Astrocyte (in vitro differentiated cells and primary cell): ENCODE measurements around the gene PSMD14. TPM values are rescaled to one million over a fixed set of nuclear protein-coding genes. Genes with fewer than 3 reads are reported as not detected.

Source experiments
- DNase-seq: peaks from one replicate; pipeline ENCODE4 v3.0.0-alpha.2; 2010; ENCODE audit warnings: low read depth
- FAIRE-seq: peaks from 2 replicates; lab custom pipeline; 2011; peaks lifted over from hg19 to GRCh38; lab: Jason Lieb, UNC
- H2AFZ ChIP-seq: 2 replicates; pipeline ENCODE4 v1.6.0; 2012; ENCODE audit warnings: low read depth, low read length, inconsistent platforms
- H3K27ac ChIP-seq: 2 replicates; pipeline ENCODE4 v1.5.1; 2011; ENCODE audit warnings: low read depth, low read length, inconsistent platforms
- H3K27me3 ChIP-seq: 2 replicates; pipeline ENCODE4 v1.6.0; 2011; ENCODE audit warnings: low read length, inconsistent platforms; ENCODE audit not compliant: insufficient read depth
- H3K36me3 ChIP-seq: 2 replicates; pipeline ENCODE4 v1.5.1; 2011; ENCODE audit warnings: low read length, inconsistent platforms; ENCODE audit not compliant: insufficient read depth
- H3K4me1 ChIP-seq: 2 replicates; pipeline ENCODE4 v1.5.1; 2011; ENCODE audit warnings: low read length, inconsistent platforms; ENCODE audit not compliant: insufficient read depth
- H3K4me2 ChIP-seq: 2 replicates; pipeline ENCODE4 v1.6.0; 2012; ENCODE audit warnings: low read length, inconsistent platforms
- H3K4me3 ChIP-seq: 2 replicates; pipeline ENCODE4 v1.5.1; 2011; ENCODE audit warnings: low read depth, mild to moderate bottlenecking, low read length, inconsistent platforms; ENCODE audit not compliant: insufficient read depth
- H3K79me2 ChIP-seq: 2 replicates; pipeline ENCODE4 v1.6.0; 2012; ENCODE audit warnings: mild to moderate bottlenecking, low read length, inconsistent platforms; ENCODE audit not compliant: insufficient read depth
- H3K9ac ChIP-seq: 2 replicates; pipeline ENCODE4 v1.6.0; 2012; ENCODE audit warnings: mild to moderate bottlenecking, low read length, inconsistent platforms
- H3K9me3 ChIP-seq: 2 replicates; pipeline ENCODE4 v1.5.1; 2012; ENCODE audit warnings: low read depth, mild to moderate bottlenecking, low read length, inconsistent platforms; ENCODE audit not compliant: insufficient read depth
- H4K20me1 ChIP-seq: 2 replicates; pipeline ENCODE4 v1.6.0; 2012; ENCODE audit warnings: low read length, inconsistent platforms; ENCODE audit not compliant: insufficient read depth
- H3K27ac Mint-ChIP-seq: one replicate; pipeline ENCODE4 v1.8.0; 2021; ENCODE audit warnings: mild to moderate bottlenecking, mixed read lengths; ENCODE audit not compliant: unreplicated experiment
- H3K27me3 Mint-ChIP-seq: one replicate; pipeline ENCODE4 v1.8.0; 2021; ENCODE audit warnings: low read depth, mixed read lengths; ENCODE audit not compliant: unreplicated experiment
- H3K36me3 Mint-ChIP-seq: one replicate; pipeline ENCODE4 v1.8.0; 2021; ENCODE audit warnings: low read depth, mixed read lengths; ENCODE audit not compliant: unreplicated experiment
- H3K4me1 Mint-ChIP-seq: one replicate; pipeline ENCODE4 v1.8.0; 2021; ENCODE audit warnings: low read depth, mixed read lengths; ENCODE audit not compliant: unreplicated experiment
- H3K4me3 Mint-ChIP-seq: one replicate; pipeline ENCODE4 v1.8.0; 2021; ENCODE audit warnings: mild to moderate bottlenecking, moderate library complexity, mixed read lengths; ENCODE audit not compliant: unreplicated experiment
- H3K9me3 Mint-ChIP-seq: one replicate; pipeline ENCODE4 v1.8.0; 2021; ENCODE audit warnings: mild to moderate bottlenecking, mixed read lengths; ENCODE audit not compliant: unreplicated experiment
- EZH2 ChIP-seq: IDR thresholded peaks from 2 replicates; pipeline ENCODE4 v1.6.1; 2012; ENCODE audit warnings: mild to moderate bottlenecking, low read length, inconsistent platforms; ENCODE audit not compliant: insufficient read depth
- total RNA-seq: library from RNA; stranded (reverse); gene quantifications from 2 replicates; pipeline ENCODE4 v1.2.1, GENCODE V29; 2021
- TF ChIP-seq, protein P1 (sequence below): IDR thresholded peaks from 2 replicates; pipeline ENCODE4 v1.5.1; 2011; ENCODE audit warnings: low read depth, mild to moderate bottlenecking, inconsistent platforms, low read length, moderate library complexity; ENCODE audit not compliant: insufficient read depth

The PSMD14 gene
- total RNA-seq, 1 donor from 2014 or later, result 86.0 TPM

GRCh38 chr2:161379740-161380139 is 71.5 kb downstream of the PSMD14 start:
- TF ChIP-seq, protein P1, sequence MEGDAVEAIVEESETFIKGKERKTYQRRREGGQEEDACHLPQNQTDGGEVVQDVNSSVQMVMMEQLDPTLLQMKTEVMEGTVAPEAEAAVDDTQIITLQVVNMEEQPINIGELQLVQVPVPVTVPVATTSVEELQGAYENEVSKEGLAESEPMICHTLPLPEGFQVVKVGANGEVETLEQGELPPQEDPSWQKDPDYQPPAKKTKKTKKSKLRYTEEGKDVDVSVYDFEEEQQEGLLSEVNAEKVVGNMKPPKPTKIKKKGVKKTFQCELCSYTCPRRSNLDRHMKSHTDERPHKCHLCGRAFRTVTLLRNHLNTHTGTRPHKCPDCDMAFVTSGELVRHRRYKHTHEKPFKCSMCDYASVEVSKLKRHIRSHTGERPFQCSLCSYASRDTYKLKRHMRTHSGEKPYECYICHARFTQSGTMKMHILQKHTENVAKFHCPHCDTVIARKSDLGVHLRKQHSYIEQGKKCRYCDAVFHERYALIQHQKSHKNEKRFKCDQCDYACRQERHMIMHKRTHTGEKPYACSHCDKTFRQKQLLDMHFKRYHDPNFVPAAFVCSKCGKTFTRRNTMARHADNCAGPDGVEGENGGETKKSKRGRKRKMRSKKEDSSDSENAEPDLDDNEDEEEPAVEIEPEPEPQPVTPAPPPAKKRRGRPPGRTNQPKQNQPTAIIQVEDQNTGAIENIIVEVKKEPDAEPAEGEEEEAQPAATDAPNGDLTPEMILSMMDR, result no peak
- no peak for TF ChIP-seq EZH2
- Mint-ChIP-seq H3K9me3 (no peaks in the 10 kb centered on the region), H3K36me3 (no peaks in the 10 kb centered on the region), H3K4me3 (no peak overlapping the region), H3K27ac (no peak overlapping the region), H3K27me3 (no peaks in the 10 kb centered on the region), H3K4me1 (peaks cover 5% of the 10 kb centered on the region)
- no peak overlapping the region for H3K27ac ChIP-seq
- H3K9me3 ChIP-seq, result no peaks in the 10 kb centered on the region
- no peaks in the 10 kb centered on the region for H3K27me3 ChIP-seq
- H3K4me3 ChIP-seq, result no peak overlapping the region
- no peaks in the 10 kb centered on the region for H4K20me1 ChIP-seq
- no peaks in the 10 kb centered on the region for H3K4me1 ChIP-seq
- peaks cover 5% of the 10 kb centered on the region for H3K36me3 ChIP-seq
- no peak overlapping the region for H2AFZ ChIP-seq
- DNase-seq, result no peak
- no peak for FAIRE-seq
- no peak overlapping the region for H3K4me2 ChIP-seq
- H3K79me2 ChIP-seq, result peaks cover 4% of the 10 kb centered on the region
- H3K9ac ChIP-seq, result no peak overlapping the region

GRCh38 chr2:161381546-161381945 is 73.3 kb downstream of the PSMD14 start:
- no peaks in the 10 kb centered on the region for H3K4me1 ChIP-seq
- no peak overlapping the region for H3K27ac ChIP-seq
- no peak for TF ChIP-seq EZH2
- TF ChIP-seq, protein P1, result no peak
- H3K9ac ChIP-seq, result no peak overlapping the region
- no peak overlapping the region for H2AFZ ChIP-seq
- H3K4me3 ChIP-seq, result no peak overlapping the region
- H3K79me2 ChIP-seq, result peaks cover 4% of the 10 kb centered on the region
- FAIRE-seq (no peak), DNase-seq (no peak)
- H3K4me1 Mint-ChIP-seq, result peaks cover 6% of the 10 kb centered on the region
- H3K27ac Mint-ChIP-seq, result no peak overlapping the region
- no peaks in the 10 kb centered on the region for H3K36me3 Mint-ChIP-seq
- H3K9me3 Mint-ChIP-seq, result no peaks in the 10 kb centered on the region
- H3K27me3 ChIP-seq, result no peaks in the 10 kb centered on the region
- no peak overlapping the region for H3K4me3 Mint-ChIP-seq
- H3K4me2 ChIP-seq, result no peak overlapping the region
- no peaks in the 10 kb centered on the region for H4K20me1 ChIP-seq
- peaks cover 7% of the 10 kb centered on the region for H3K36me3 ChIP-seq
- H3K9me3 ChIP-seq, result no peaks in the 10 kb centered on the region
- H3K27me3 Mint-ChIP-seq, result no peaks in the 10 kb centered on the region

DNA sequence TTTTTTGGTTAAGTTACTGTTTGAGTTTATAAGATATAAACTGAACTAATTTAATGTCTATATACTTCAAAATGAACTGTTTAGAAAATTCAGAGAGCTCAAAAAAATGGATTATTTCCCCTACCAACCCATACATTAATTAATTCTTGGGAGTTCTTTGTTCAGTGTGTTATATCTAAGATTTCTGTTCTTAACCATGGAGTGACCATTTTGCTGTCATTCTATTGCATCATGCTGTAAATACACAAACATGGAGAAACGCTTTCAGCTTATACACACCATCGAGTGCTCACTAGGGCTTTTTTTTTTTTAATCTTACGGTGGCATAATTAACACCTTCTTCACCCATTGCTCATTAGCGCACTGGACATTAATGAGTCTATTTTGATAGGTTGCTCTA is 74.5 kb downstream of the PSMD14 start:
- Histone ChIP-seq H3K4me2 (no peak overlapping the region), H2AFZ (no peak overlapping the region), H3K79me2 (peaks cover 2% of the 10 kb centered on the region), H3K27ac (no peak overlapping the region), H3K27me3 (no peaks in the 10 kb centered on the region), H3K9ac (no peak overlapping the region), H4K20me1 (no peaks in the 10 kb centered on the region), H3K36me3 (peaks cover 5% of the 10 kb centered on the region), H3K4me1 (no peaks in the 10 kb centered on the region), H3K4me3 (no peak overlapping the region), H3K9me3 (no peaks in the 10 kb centered on the region)
- H3K36me3 Mint-ChIP-seq, result no peaks in the 10 kb centered on the region
- H3K9me3 Mint-ChIP-seq, result no peaks in the 10 kb centered on the region
- H3K4me3 Mint-ChIP-seq, result no peak overlapping the region
- DNase-seq (no peak), FAIRE-seq (no peak)
- TF ChIP-seq EZH2, result no peak
- TF ChIP-seq, protein P1, result no peak
- no peaks in the 10 kb centered on the region for H3K27me3 Mint-ChIP-seq
- H3K27ac Mint-ChIP-seq, result no peak overlapping the region
- peaks cover 6% of the 10 kb centered on the region for H3K4me1 Mint-ChIP-seq
